Measurements from ENCODE around the gene GOLGA3. TPM values are rescaled to one million over a fixed set of nuclear protein-coding genes. Genes with fewer than 3 reads are reported as not detected.

The GOLGA3 gene
- total and polyA plus RNA-seq, 9 of the 15 experiments (the other 6 are each of a cell fraction or from before 2014, with no cell fraction given), result 1.9 to 48.1 (median 18.4) TPM

DNA sequence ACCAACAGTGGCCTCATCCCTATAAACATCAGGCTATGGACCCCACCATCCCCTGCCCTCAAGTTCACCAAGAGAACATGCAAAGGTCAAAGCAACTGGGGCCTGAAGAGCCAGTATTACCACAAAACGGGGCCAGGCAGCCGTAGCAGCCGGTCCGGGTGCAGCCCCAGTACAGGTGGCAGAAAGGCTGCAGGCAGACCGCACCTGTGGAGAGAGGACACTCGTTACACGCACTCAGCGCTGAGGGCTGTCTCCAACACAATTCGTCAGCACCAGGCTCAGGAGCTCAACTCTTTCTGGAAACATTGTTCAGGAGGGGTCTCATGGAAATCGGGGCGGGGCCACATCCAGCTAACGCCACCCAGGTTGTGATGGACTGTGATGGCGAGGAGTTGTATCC lies 19.9 kb upstream of the GOLGA3 start:
- FAIRE-seq (no peak), ATAC-seq (no peak), DNase-seq (ENCODE audit: extremely low read depth in 1 of 4, low spot score in 3 of 4) (no peak)
- H3K36me3 ChIP-seq (ENCODE audit: control insufficient read depth, insufficient read depth, low read length), result peaks cover 44% of the 10 kb centered on the region; the same call in 2 of the 3 replicates
- in situ Hi-C loops (cut with MboI) (no loop called here), intact Hi-C loops (cut with micrococcal nuclease) (no loop called here)
- H3K4me2 ChIP-seq (ENCODE audit: insufficient read depth, low read length), result no peak overlapping the region
- no peak overlapping the region for H3K27ac ChIP-seq (ENCODE audit: extremely low read depth, low read depth, low read length)
- ChIA-PET CTCF (ENCODE audit: low intra/inter-chr PET ratio) (no interaction called here), POLR2A (no interaction called here)
- H3K9me1 ChIP-seq (ENCODE audit: control insufficient read depth, insufficient read depth, low read length), result no peaks in the 10 kb centered on the region
- 89% methylated on average over 13 of the region's 13 CpGs for WGBS (ENCODE audit: insufficient coverage, low coverage, missing lambda C conversion rate)
- H3K79me2 ChIP-seq (ENCODE audit: control insufficient read depth, insufficient read depth, low read length), result no peaks in the 10 kb centered on the region
- BruUV-seq (replicated peaks), result no TSS peak
- TF ChIP-seq, protein P1, sequence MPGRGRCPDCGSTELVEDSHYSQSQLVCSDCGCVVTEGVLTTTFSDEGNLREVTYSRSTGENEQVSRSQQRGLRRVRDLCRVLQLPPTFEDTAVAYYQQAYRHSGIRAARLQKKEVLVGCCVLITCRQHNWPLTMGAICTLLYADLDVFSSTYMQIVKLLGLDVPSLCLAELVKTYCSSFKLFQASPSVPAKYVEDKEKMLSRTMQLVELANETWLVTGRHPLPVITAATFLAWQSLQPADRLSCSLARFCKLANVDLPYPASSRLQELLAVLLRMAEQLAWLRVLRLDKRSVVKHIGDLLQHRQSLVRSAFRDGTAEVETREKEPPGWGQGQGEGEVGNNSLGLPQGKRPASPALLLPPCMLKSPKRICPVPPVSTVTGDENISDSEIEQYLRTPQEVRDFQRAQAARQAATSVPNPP (IDR thresholded peaks at IDR 0.05; ENCODE audit: borderline replicate concordance, insufficient read depth, insufficient read length), result no peak
- TF ChIP-seq, protein P2, sequence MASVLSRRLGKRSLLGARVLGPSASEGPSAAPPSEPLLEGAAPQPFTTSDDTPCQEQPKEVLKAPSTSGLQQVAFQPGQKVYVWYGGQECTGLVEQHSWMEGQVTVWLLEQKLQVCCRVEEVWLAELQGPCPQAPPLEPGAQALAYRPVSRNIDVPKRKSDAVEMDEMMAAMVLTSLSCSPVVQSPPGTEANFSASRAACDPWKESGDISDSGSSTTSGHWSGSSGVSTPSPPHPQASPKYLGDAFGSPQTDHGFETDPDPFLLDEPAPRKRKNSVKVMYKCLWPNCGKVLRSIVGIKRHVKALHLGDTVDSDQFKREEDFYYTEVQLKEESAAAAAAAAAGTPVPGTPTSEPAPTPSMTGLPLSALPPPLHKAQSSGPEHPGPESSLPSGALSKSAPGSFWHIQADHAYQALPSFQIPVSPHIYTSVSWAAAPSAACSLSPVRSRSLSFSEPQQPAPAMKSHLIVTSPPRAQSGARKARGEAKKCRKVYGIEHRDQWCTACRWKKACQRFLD (CRISPR knock-in tag; IDR thresholded peaks at IDR 0.05), result no peak
- TF ChIP-seq FOS (IDR thresholded peaks at IDR 0.05; ENCODE audit: extremely low read depth, insufficient read length), result no peak
- no peak for TF ChIP-seq GATAD2A (IDR thresholded peaks at IDR 0.05)
- no peak for TF ChIP-seq U2AF2 (optimal IDR thresholded peaks at IDR 0.05; ENCODE audit: low read depth, low read length)
- no peak for TF ChIP-seq ZC3H8 (IDR thresholded peaks at IDR 0.05)
- TF ChIP-seq RCOR1 (IDR thresholded peaks at IDR 0.05; ENCODE audit: borderline replicate concordance in 1 of 2, low read depth in 2 of 2, low read length in 2 of 2), result no peak
- TF ChIP-seq CEBPB (tag; IDR thresholded peaks at IDR 0.05), result no peak
- no peak for TF ChIP-seq NFE2 (IDR thresholded peaks at IDR 0.05; ENCODE audit: low read depth)
- no peaks in the 10 kb centered on the region for H4K20me1 ChIP-seq (replicated peaks; ENCODE audit: control insufficient read depth, insufficient read depth, low read length)
- H3K9ac ChIP-seq (ENCODE audit: insufficient read depth in 1 of 2, low read depth in 2 of 2, low read length in 2 of 2), result no peak overlapping the region; a peak in 1 of 4 replicates
- H2AFZ ChIP-seq (ENCODE audit: low read depth, low read length), result no peak overlapping the region
- H3K27me3 ChIP-seq (ENCODE audit: control insufficient read depth in 2 of 2, insufficient read depth in 2 of 2, low read length in 2 of 2), result no peaks in the 10 kb centered on the region
- peaks cover 0 to 8% of the 10 kb centered on the region in 2 experiments; a peak in 1 of 5 replicates for H3K4me1 ChIP-seq (replicated peaks in 1 of 2; ENCODE audit: control insufficient read depth in 2 of 2, insufficient read depth in 2 of 2, low read length in 2 of 2)
- H3K4me3 ChIP-seq, result no peak overlapping the region
- H3K9me3 ChIP-seq (replicated peaks; ENCODE audit: control insufficient read depth, insufficient read depth, low read depth, low read length), result no peaks in the 10 kb centered on the region
